ENCODE measurements around the gene PRR14. TPM values are rescaled to one million over a fixed set of nuclear protein-coding genes. Genes with fewer than 3 reads are reported as not detected.

Gene PRR14
- total and polyA plus RNA-seq, 10 of the 15 experiments (the other 5 are each of a cell fraction or from before 2014, with no cell fraction given), result 2.5 to 66.8 (median 19.2) TPM

DNA sequence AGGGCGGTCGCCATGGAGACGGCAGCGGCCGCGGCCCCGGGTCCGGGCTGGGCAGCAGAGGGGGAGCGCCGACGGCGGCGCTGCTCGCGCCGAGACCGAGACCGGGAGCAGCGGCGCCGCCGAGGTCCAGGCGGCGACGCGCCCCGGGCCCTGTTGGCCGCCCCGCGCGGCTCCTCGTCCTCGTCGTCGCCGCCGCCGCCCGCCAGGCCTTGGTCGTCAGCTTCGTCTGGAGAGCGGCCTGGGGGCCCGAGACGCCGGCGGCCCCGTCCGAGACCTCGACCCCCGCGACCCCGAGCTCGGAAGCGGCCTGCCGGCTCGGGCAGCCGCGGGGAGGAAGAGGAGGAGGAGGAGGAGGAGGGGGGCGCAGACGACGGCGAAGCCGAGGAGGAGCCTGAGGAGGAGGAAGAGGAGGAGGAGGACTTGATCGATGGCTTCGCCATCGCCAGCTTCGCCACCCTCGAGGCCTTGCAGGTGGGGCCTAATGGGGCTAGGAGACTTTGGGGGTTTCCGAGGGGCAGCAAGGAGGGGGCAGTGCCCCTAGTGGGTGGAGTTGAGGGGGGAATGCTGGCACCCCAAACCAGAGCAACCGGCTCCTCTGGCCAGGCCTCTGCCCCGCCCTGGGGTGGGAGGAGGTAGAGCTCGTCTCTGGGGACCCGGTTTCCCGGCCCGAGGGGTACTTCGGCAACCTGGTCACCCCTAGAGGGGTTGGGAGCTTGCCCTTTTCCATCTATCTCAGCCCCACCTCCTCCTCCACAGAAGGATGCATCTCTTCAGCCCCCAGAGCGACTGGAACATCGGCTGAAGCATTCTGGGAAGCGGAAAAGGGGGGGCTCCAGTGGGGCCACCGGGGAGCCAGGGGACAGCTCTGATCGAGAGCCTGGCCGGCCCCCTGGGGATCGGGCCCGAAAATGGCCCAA, 9.0 kb downstream of the PRR14 start (continued):
- no peak for TF ChIP-seq ZNF687 (IDR thresholded peaks at IDR 0.05)
- no peak for TF ChIP-seq MTA2 (IDR thresholded peaks at IDR 0.05; ENCODE audit: low read depth)
- TF ChIP-seq, protein P1, sequence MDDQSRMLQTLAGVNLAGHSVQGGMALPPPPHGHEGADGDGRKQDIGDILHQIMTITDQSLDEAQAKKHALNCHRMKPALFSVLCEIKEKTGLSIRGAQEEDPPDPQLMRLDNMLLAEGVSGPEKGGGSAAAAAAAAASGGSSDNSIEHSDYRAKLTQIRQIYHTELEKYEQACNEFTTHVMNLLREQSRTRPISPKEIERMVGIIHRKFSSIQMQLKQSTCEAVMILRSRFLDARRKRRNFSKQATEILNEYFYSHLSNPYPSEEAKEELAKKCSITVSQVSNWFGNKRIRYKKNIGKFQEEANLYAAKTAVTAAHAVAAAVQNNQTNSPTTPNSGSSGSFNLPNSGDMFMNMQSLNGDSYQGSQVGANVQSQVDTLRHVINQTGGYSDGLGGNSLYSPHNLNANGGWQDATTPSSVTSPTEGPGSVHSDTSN (IDR thresholded peaks at IDR 0.05; ENCODE audit: insufficient replicate concordance, low read depth, low read length), result peak; percentile 44
- no peak for TF ChIP-seq TARDBP (IDR thresholded peaks at IDR 0.05; ENCODE audit: borderline replicate concordance)
- TF ChIP-seq, protein P2, sequence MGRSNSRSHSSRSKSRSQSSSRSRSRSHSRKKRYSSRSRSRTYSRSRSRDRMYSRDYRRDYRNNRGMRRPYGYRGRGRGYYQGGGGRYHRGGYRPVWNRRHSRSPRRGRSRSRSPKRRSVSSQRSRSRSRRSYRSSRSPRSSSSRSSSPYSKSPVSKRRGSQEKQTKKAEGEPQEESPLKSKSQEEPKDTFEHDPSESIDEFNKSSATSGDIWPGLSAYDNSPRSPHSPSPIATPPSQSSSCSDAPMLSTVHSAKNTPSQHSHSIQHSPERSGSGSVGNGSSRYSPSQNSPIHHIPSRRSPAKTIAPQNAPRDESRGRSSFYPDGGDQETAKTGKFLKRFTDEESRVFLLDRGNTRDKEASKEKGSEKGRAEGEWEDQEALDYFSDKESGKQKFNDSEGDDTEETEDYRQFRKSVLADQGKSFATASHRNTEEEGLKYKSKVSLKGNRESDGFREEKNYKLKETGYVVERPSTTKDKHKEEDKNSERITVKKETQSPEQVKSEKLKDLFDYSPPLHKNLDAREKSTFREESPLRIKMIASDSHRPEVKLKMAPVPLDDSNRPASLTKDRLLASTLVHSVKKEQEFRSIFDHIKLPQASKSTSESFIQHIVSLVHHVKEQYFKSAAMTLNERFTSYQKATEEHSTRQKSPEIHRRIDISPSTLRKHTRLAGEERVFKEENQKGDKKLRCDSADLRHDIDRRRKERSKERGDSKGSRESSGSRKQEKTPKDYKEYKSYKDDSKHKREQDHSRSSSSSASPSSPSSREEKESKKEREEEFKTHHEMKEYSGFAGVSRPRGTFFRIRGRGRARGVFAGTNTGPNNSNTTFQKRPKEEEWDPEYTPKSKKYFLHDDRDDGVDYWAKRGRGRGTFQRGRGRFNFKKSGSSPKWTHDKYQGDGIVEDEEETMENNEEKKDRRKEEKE (IDR thresholded peaks at IDR 0.05), result no peak
- TF ChIP-seq BACH1 (IDR thresholded peaks at IDR 0.05; ENCODE audit: borderline replicate concordance), result no peak
- no peak for TF ChIP-seq HCFC1 (IDR thresholded peaks at IDR 0.05; ENCODE audit: low read length)
- TF ChIP-seq ZBTB40 (IDR thresholded peaks at IDR 0.05; ENCODE audit: borderline replicate concordance), result no peak
- no peak for TF ChIP-seq FOXK2 (IDR thresholded peaks at IDR 0.05)
- TF ChIP-seq NFIC (IDR thresholded peaks at IDR 0.05; ENCODE audit: low read depth, low read length), result no peak
- no peak for TF ChIP-seq NR2C1 (IDR thresholded peaks at IDR 0.05)
- TF ChIP-seq, protein P3, sequence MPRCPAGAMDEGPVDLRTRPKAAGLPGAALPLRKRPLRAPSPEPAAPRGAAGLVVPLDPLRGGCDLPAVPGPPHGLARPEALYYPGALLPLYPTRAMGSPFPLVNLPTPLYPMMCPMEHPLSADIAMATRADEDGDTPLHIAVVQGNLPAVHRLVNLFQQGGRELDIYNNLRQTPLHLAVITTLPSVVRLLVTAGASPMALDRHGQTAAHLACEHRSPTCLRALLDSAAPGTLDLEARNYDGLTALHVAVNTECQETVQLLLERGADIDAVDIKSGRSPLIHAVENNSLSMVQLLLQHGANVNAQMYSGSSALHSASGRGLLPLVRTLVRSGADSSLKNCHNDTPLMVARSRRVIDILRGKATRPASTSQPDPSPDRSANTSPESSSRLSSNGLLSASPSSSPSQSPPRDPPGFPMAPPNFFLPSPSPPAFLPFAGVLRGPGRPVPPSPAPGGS (IDR thresholded peaks at IDR 0.05; ENCODE audit: borderline replicate concordance, insufficient read depth, low read depth, low read length, poor library complexity, severe bottlenecking), result no peak
- TF ChIP-seq LARP7 (IDR thresholded peaks at IDR 0.05), result peak; percentile 41
- TF ChIP-seq TAF1 (IDR thresholded peaks at IDR 0.05; ENCODE audit: borderline replicate concordance, low read depth, low read length), result 0 out of 2 replicates have a peak, but pooled peaks have one; percentile 8
